ENCODE measurements around the gene SLC17A1.

DNA sequence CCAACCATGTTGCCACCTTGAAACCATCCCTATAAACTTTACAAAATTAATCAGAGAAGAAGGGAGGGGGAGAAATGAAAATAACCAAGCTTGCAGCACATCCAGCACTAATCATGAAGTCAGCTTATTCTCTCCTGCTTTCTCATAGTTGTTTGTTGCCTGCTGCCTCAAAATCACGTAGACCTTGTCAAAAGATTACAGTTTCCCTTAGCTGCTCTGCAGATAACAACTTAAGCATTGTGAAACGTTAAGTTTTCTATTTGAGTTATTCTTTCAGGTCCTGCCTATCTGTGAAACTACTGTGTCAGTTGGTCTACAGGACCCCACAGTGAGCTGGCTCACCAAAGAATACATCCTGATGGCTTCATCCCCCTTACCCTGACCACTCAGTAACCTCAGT lies 44.4 kb downstream of the SLC17A1 start:
- TF ChIP-seq TAF1 (IDR thresholded peaks at IDR 0.05; ENCODE audit: low read depth, low read length) (no peak), POLR2A (IDR thresholded peaks at IDR 0.05; ENCODE audit: low read depth, low read length) (no peak), POLR2AphosphoS5 (IDR thresholded peaks at IDR 0.05; ENCODE audit: low read depth, low read length) (no peak), SPI1 (IDR thresholded peaks at IDR 0.05; ENCODE audit: low read depth, low read length) (no peak)
